GM23338 (cell line): ENCODE results near the gene UBE3B. TPM values are rescaled to one million over a fixed set of nuclear protein-coding genes. Genes with fewer than 3 reads are reported as not detected.

Source experiments
- ATAC-seq: fragments of 200-7000 bp; cut with Tn5 transposase; 3 replicates; pipeline ENCODE4 v1.9.1; 2020
- DNase-seq: peaks from one replicate; pipeline ENCODE4 v3.0.0-alpha.2; 2015; ENCODE audit warnings: low spot score
- H2AFZ ChIP-seq: fragments of 200-600 bp; sonication (generic); 2 replicates; pipeline ENCODE4 v1.8.0; 2016; ENCODE audit warnings: antibody characterized with exemption, mild to moderate bottlenecking, moderate library complexity
- H3F3A ChIP-seq: fragments of 200-600 bp; sonication (generic); replicated peaks from 2 replicates; pipeline ENCODE4 v1.8.0; 2017; ENCODE audit warnings: antibody characterized with exemption, mixed run types, low read depth
- H3K27ac ChIP-seq: fragments of 200-600 bp; sonication (generic); 2 replicates; pipeline ENCODE4 v1.6.1; 2016; ENCODE audit warnings: low read depth
- H3K27me3 ChIP-seq: fragments of 200-600 bp; sonication (generic); 2 replicates; pipeline ENCODE4 v1.8.0; 2016; ENCODE audit warnings: mild to moderate bottlenecking, mixed run types, moderate library complexity; ENCODE audit not compliant: insufficient read depth
- H3K36me3 ChIP-seq: fragments of 200-600 bp; sonication (generic); 2 replicates; pipeline ENCODE4 v1.8.0; 2016; ENCODE audit warnings: mild to moderate bottlenecking; ENCODE audit not compliant: insufficient read depth
- H3K4me1 ChIP-seq: fragments of 200-600 bp; sonication (generic); 2 replicates; pipeline ENCODE4 v1.8.0; 2016; ENCODE audit warnings: mild to moderate bottlenecking, moderate library complexity; ENCODE audit not compliant: insufficient read depth
- H3K4me2 ChIP-seq: fragments of 200-600 bp; sonication (generic); 2 replicates; pipeline ENCODE4 v1.7.1; 2017; ENCODE audit warnings: mixed run types
- H3K4me3 ChIP-seq: fragments of 200-600 bp; sonication (generic); 2 replicates; pipeline ENCODE4 v1.6.1; 2016; ENCODE audit warnings: mixed run types
- H3K79me2 ChIP-seq: fragments of 200-600 bp; sonication (generic); replicated peaks from 2 replicates; pipeline ENCODE4 v1.8.0; 2017; ENCODE audit warnings: mild to moderate bottlenecking; ENCODE audit not compliant: insufficient read depth
- H3K9me2 ChIP-seq: fragments of 200-600 bp; sonication (generic); 2 replicates; pipeline ENCODE4 v1.8.0; 2017; ENCODE audit not compliant: insufficient read depth
- H4K20me1 ChIP-seq: fragments of 200-600 bp; sonication (generic); replicated peaks from 2 replicates; pipeline ENCODE4 v1.8.0; 2017; ENCODE audit warnings: mild to moderate bottlenecking; ENCODE audit not compliant: insufficient read depth
- H3K27ac Mint-ChIP-seq: 2 replicates; pipeline ENCODE4 v1.8.0; 2020; ENCODE audit warnings: inconsistent platforms, mild to moderate bottlenecking, moderate library complexity, mixed read lengths
- H3K27me3 Mint-ChIP-seq: 3 replicates; pipeline ENCODE4 v1.8.0; 2022; ENCODE audit warnings: low read depth, mild to moderate bottlenecking, moderate library complexity, mixed read lengths, inconsistent platforms; ENCODE audit not compliant: insufficient read depth, poor library complexity
- H3K36me3 Mint-ChIP-seq: 3 replicates; pipeline ENCODE4 v1.8.0; 2021; ENCODE audit warnings: low read depth, mild to moderate bottlenecking, inconsistent platforms, moderate library complexity, mixed read lengths
- H3K4me1 Mint-ChIP-seq: 3 replicates; pipeline ENCODE4 v1.8.0; 2020; ENCODE audit warnings: mild to moderate bottlenecking, inconsistent platforms, mixed read lengths
- H3K4me3 Mint-ChIP-seq: 3 replicates; pipeline ENCODE4 v1.8.0; 2021; ENCODE audit warnings: moderate library complexity, mild to moderate bottlenecking, inconsistent platforms, mixed read lengths
- H3K9me3 Mint-ChIP-seq: 3 replicates; pipeline ENCODE4 v1.8.0; 2020; ENCODE audit warnings: moderate library complexity, mild to moderate bottlenecking, inconsistent platforms, mixed read lengths
- CREB1 ChIP-seq: fragments of 250-450 bp; sonication (Bioruptor Pico); IDR thresholded peaks from 2 replicates; pipeline ENCODE4 v1.5.0; 2020; ENCODE audit warnings: low read depth, mild to moderate bottlenecking, moderate library complexity
- EZH2 ChIP-seq: fragments of 200-600 bp; sonication (generic); IDR thresholded peaks from one replicate; pipeline ENCODE4 v1.8.0; 2017; ENCODE audit warnings: antibody characterized with exemption, mild to moderate bottlenecking, low read depth; ENCODE audit not compliant: unreplicated experiment
- JUNB ChIP-seq: IDR thresholded peaks from one replicate; pipeline ENCODE4 v1.6.1; 2016; ENCODE audit warnings: antibody characterized with exemption; ENCODE audit not compliant: unreplicated experiment
- NANOG ChIP-seq: IDR thresholded peaks from 2 replicates; pipeline ENCODE4 v1.6.1; 2016; ENCODE audit warnings: antibody characterized with exemption, borderline replicate concordance
- POLR2AphosphoS5 ChIP-seq: IDR thresholded peaks from 2 replicates; pipeline ENCODE4 v1.6.1; 2016; ENCODE audit warnings: antibody characterized with exemption, low read depth
- ZNF114 ChIP-seq: fragments of 250-450 bp; sonication (Bioruptor Pico); IDR thresholded peaks from 2 replicates; pipeline ENCODE4 v1.5.0; 2020; ENCODE audit warnings: mild to moderate bottlenecking, moderate library complexity
- polyA plus RNA-seq: library from polyadenylated mRNA; unstranded; fragments of >200 nt; fragmentation: Nextera tagmentation; extraction: Ambion mirVana; gene quantifications from 2 replicates; pipeline ENCODE4 v1.2.1, GENCODE V29; 2016
- total RNA-seq: library from RNA; depleted of rRNA; stranded (reverse); fragments of >200 nt; shearing (Covaris generic); gene quantifications from 2 replicates; pipeline ENCODE4 v1.2.3, GENCODE V29; 2014
- TF ChIP-seq, protein P1 (sequence below): fragments of 250-450 bp; sonication (Bioruptor Pico); IDR thresholded peaks from 2 replicates; pipeline ENCODE4 v1.5.0; 2020; ENCODE audit warnings: mild to moderate bottlenecking, moderate library complexity
- TF ChIP-seq, protein P2 (sequence below): IDR thresholded peaks from 2 replicates; pipeline ENCODE4 v1.6.1; 2016; ENCODE audit warnings: antibody characterized with exemption

The UBE3B gene
- total and polyA plus RNA-seq, 2 experiments from 2014 or later: 20.8 TPM

DNA sequence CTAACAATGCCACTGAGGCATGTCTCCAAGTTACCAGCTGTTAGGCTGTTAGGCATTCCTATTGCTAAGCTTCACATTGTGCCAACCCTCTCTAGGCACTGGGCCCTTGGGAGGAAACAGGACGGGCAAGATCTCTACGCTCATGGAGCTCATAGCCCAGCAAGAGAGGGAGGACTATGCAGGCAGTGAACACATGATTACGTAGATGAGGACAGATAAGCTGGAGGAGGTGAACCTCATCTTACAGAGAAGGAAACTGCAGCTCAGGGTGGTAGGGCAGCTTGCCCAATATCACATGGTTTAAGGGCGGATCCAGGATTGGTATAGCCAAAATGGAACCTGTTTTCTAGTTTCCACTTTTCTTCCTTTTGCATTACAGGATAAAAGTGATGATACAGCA lies 7.8 kb downstream of the UBE3B start:
- no peaks in the 10 kb centered on the region; the same call in 1 of the 2 replicates for H4K20me1 ChIP-seq
- Mint-ChIP-seq H3K27me3 (no peaks in the 10 kb centered on the region), H3K9me3 (no peaks in the 10 kb centered on the region; the same call in 2 of the 3 replicates), H3K4me3 (no peak overlapping the region), H3K36me3 (peaks cover 54% of the 10 kb centered on the region), H3K27ac (no peak overlapping the region), H3K4me1 (no peaks in the 10 kb centered on the region)
- no peaks in the 10 kb centered on the region for H3K4me1 ChIP-seq
- no peak overlapping the region for H3K4me2 ChIP-seq
- H2AFZ ChIP-seq: no peak overlapping the region
- H3K27me3 ChIP-seq: no peaks in the 10 kb centered on the region
- H3K4me3 ChIP-seq: no peak overlapping the region
- TF ChIP-seq POLR2AphosphoS5 (no peak), NANOG (no peak), EZH2 (no peak), JUNB (no peak), ZNF114 (CRISPR knock-in tag) (no peak), CREB1 (CRISPR knock-in tag) (no peak)
- TF ChIP-seq, protein P1, sequence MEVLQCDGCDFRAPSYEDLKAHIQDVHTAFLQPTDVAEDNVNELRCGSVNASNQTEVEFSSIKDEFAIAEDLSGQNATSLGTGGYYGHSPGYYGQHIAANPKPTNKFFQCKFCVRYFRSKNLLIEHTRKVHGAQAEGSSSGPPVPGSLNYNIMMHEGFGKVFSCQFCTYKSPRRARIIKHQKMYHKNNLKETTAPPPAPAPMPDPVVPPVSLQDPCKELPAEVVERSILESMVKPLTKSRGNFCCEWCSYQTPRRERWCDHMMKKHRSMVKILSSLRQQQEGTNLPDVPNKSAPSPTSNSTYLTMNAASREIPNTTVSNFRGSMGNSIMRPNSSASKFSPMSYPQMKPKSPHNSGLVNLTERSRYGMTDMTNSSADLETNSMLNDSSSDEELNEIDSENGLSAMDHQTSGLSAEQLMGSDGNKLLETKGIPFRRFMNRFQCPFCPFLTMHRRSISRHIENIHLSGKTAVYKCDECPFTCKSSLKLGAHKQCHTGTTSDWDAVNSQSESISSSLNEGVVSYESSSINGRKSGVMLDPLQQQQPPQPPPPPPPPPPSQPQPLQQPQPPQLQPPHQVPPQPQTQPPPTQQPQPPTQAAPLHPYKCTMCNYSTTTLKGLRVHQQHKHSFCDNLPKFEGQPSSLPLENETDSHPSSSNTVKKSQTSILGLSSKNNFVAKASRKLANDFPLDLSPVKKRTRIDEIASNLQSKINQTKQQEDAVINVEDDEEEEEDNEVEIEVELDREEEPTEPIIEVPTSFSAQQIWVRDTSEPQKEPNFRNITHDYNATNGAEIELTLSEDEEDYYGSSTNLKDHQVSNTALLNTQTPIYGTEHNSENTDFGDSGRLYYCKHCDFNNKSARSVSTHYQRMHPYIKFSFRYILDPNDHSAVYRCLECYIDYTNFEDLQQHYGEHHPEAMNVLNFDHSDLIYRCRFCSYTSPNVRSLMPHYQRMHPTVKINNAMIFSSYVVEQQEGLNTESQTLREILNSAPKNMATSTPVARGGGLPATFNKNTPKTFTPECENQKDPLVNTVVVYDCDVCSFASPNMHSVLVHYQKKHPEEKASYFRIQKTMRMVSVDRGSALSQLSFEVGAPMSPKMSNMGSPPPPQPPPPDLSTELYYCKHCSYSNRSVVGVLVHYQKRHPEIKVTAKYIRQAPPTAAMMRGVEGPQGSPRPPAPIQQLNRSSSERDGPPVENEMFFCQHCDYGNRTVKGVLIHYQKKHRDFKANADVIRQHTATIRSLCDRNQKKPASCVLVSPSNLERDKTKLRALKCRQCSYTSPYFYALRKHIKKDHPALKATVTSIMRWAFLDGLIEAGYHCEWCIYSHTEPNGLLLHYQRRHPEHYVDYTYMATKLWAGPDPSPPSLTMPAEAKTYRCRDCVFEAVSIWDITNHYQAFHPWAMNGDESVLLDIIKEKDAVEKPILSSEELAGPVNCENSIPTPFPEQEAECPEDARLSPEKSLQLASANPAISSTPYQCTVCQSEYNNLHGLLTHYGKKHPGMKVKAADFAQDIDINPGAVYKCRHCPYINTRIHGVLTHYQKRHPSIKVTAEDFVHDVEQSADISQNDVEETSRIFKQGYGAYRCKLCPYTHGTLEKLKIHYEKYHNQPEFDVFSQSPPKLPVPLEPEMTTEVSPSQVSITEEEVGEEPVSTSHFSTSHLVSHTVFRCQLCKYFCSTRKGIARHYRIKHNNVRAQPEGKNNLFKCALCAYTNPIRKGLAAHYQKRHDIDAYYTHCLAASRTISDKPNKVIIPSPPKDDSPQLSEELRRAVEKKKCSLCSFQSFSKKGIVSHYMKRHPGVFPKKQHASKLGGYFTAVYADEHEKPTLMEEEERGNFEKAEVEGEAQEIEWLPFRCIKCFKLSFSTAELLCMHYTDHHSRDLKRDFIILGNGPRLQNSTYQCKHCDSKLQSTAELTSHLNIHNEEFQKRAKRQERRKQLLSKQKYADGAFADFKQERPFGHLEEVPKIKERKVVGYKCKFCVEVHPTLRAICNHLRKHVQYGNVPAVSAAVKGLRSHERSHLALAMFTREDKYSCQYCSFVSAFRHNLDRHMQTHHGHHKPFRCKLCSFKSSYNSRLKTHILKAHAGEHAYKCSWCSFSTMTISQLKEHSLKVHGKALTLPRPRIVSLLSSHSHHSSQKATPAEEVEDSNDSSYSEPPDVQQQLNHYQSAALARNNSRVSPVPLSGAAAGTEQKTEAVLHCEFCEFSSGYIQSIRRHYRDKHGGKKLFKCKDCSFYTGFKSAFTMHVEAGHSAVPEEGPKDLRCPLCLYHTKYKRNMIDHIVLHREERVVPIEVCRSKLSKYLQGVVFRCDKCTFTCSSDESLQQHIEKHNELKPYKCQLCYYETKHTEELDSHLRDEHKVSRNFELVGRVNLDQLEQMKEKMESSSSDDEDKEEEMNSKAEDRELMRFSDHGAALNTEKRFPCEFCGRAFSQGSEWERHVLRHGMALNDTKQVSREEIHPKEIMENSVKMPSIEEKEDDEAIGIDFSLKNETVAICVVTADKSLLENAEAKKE (CRISPR knock-in tag): no peak
- TF ChIP-seq, protein P2, sequence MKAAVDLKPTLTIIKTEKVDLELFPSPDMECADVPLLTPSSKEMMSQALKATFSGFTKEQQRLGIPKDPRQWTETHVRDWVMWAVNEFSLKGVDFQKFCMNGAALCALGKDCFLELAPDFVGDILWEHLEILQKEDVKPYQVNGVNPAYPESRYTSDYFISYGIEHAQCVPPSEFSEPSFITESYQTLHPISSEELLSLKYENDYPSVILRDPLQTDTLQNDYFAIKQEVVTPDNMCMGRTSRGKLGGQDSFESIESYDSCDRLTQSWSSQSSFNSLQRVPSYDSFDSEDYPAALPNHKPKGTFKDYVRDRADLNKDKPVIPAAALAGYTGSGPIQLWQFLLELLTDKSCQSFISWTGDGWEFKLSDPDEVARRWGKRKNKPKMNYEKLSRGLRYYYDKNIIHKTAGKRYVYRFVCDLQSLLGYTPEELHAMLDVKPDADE: no peak
- no peaks in the 10 kb centered on the region for H3F3A ChIP-seq
- no peak overlapping the region for H3K27ac ChIP-seq
- peaks cover under 1% of the 10 kb centered on the region; the same call in 1 of the 2 replicates for H3K79me2 ChIP-seq
- no peaks in the 10 kb centered on the region for H3K9me2 ChIP-seq
- H3K36me3 ChIP-seq: peaks cover 17% of the 10 kb centered on the region; the same call in 1 of the 2 replicates
- DNase-seq (no peak), ATAC-seq (no peak)
